ENCODE results near the gene MBD3.
"Not testable (repeated sequence)": the region's sequence is repeated elsewhere in the genome, so short reads cannot be mapped to it uniquely, and the experiment has no call there.

The MBD3 gene

GRCh38 chr19:1533510-1534150, 59.0 kb downstream of the MBD3 start:
- no peak for DNase-seq

- no peak for DNase-seq
These were observed 60.7 kb downstream of the MBD3 start for GRCh38 chr19:1532003-1532402.

GRCh38 chr19:1531587-1531986, 61.1 kb downstream of the MBD3 start:
- DNase-seq, result no peak

- not testable (repeated sequence) for DNase-seq
These were observed 61.8 kb downstream of the MBD3 start for GRCh38 chr19:1530856-1531255.

GRCh38 chr19:1529430-1529816, 63.2 kb downstream of the MBD3 start:
- DNase-seq, result no peak

- no peak for DNase-seq
These were observed 63.9 kb downstream of the MBD3 start for GRCh38 chr19:1528596-1529429.

- DNase-seq, result no peak
These were observed 64.9 kb downstream of the MBD3 start for GRCh38 chr19:1527650-1528309.

- DNase-seq, result no peak
These were observed 65.6 kb downstream of the MBD3 start for GRCh38 chr19:1526979-1527649.

GRCh38 chr19:1526066-1526778, 66.4 kb downstream of the MBD3 start:
- DNase-seq, result no peak

- DNase-seq, result no peak
These were observed 67.3 kb downstream of the MBD3 start for GRCh38 chr19:1525343-1525742.

GRCh38 chr19:1524972-1525325, 67.7 kb downstream of the MBD3 start:
- no peak for DNase-seq

- DNase-seq, result no peak
These were observed 68.2 kb downstream of the MBD3 start for GRCh38 chr19:1524287-1524971.

Measured in NCI-H226 (cell line).